H1 (cell line): ENCODE data around the gene TROAP. TPM values are rescaled to one million over a fixed set of nuclear protein-coding genes. Genes with fewer than 3 reads are reported as not detected.

ENCODE experiments used
- CTCF ChIA-PET: fragments of 300-600 bp; sonication (Branson Sonifier 250); formaldehyde crosslinking; loops from one replicate; lab custom pipeline; 2021; ENCODE audit not compliant: partially characterized antibody; lab: Charles Lee
- POLR2A ChIA-PET: fragments of 300-600 bp; sonication (Branson Sonifier 250); formaldehyde crosslinking; loops from one replicate; lab custom pipeline; 2021; ENCODE audit warnings: inconsistent platforms; ENCODE audit not compliant: partially characterized antibody; lab: Charles Lee
- DNase-seq, 2 experiments: peaks; one replicate each; pipeline versions ENCODE4 v3.0.0 to v3.0.0-alpha.2; 2010 to 2022; ENCODE audit warnings: low spot score in 2 of 2, low read depth in 1 of 2, mixed read lengths in 1 of 2
- FAIRE-seq: peaks from 2 replicates; lab custom pipeline; 2011; peaks lifted over from hg19 to GRCh38; lab: Jason Lieb, UNC
- H2AFZ ChIP-seq: 2 replicates; pipeline ENCODE4 v1.8.1; 2012; ENCODE audit warnings: low read length, inconsistent platforms
- H2AK5ac ChIP-seq: 2 replicates; pipeline ENCODE4 v1.6.1; 2013; ENCODE audit warnings: low read depth, low read length
- H2BK120ac ChIP-seq: replicated peaks from 2 replicates; pipeline ENCODE3; 2013; ENCODE audit warnings: low read depth, low read length, inconsistent platforms
- H2BK12ac ChIP-seq: 2 replicates; pipeline ENCODE4 v1.6.1; 2013; ENCODE audit warnings: low read depth, low read length
- H2BK15ac ChIP-seq: 2 replicates; pipeline ENCODE4 v1.6.1; 2013; ENCODE audit warnings: low read length
- H2BK20ac ChIP-seq: 2 replicates; pipeline ENCODE4 v1.6.1; 2013; ENCODE audit warnings: low read length
- H2BK5ac ChIP-seq: 2 replicates; pipeline ENCODE4 v1.6.1; 2013; ENCODE audit warnings: low read depth, low read length
- H3K14ac ChIP-seq: 2 replicates; pipeline ENCODE4 v1.6.1; 2013; ENCODE audit warnings: inconsistent platforms; ENCODE audit not compliant: insufficient read length
- H3K18ac ChIP-seq: 2 replicates; pipeline ENCODE4 v1.6.1; 2013; ENCODE audit warnings: low read length; ENCODE audit errors: extremely low read depth
- H3K23ac ChIP-seq: 2 replicates; pipeline ENCODE4 v1.6.1; 2013; ENCODE audit warnings: inconsistent platforms; ENCODE audit not compliant: insufficient read length
- H3K23me2 ChIP-seq: 2 replicates; pipeline ENCODE4 v1.6.1; 2013; ENCODE audit warnings: low read depth, low read length
- H3K27ac ChIP-seq: 2 replicates; pipeline ENCODE4 v1.6.1; 2011; ENCODE audit warnings: low read depth, low read length, inconsistent platforms
- H3K27me3 ChIP-seq, 4 experiments: replicated peaks in 1 of 4; 1 replicate in 1 of 4; 2 replicates in 3 of 4; pipeline versions ENCODE4 v1.6.1 to v1.8.1; 2011 to 2013; ENCODE audit warnings: low read length in 3 of 4, mild to moderate bottlenecking in 3 of 4, inconsistent platforms in 2 of 4, mixed read lengths in 2 of 4, moderate library complexity in 1 of 4; ENCODE audit not compliant: control insufficient read depth in 3 of 4, insufficient read depth in 3 of 4; ENCODE audit errors: extremely low read depth in 1 of 4
- H3K36me3 ChIP-seq, 4 experiments: 2 replicates each; pipeline versions ENCODE4 v1.6.1 to v1.8.1; 2011 to 2013; ENCODE audit warnings: mild to moderate bottlenecking in 4 of 4, low read length in 3 of 4, moderate library complexity in 2 of 4, control low read depth in 1 of 4, inconsistent platforms in 1 of 4; ENCODE audit not compliant: insufficient read depth in 4 of 4, control insufficient read depth in 2 of 4
- H3K4ac ChIP-seq: replicated peaks from 2 replicates; pipeline ENCODE3; 2013; ENCODE audit warnings: low read length, low read depth, mixed read lengths, inconsistent platforms; ENCODE audit not compliant: insufficient read length
- H3K4me1 ChIP-seq, 4 experiments: replicated peaks in 1 of 4; 1 replicate in 1 of 4; 2 replicates in 3 of 4; pipeline versions ENCODE4 v1.6.1 to v1.8.1; 2011 to 2013; ENCODE audit warnings: low read length in 3 of 4, inconsistent platforms in 2 of 4, mixed read lengths in 1 of 4; ENCODE audit not compliant: insufficient read depth in 4 of 4, control insufficient read depth in 3 of 4
- H3K4me2 ChIP-seq, 2 experiments: 2 replicates each; pipeline versions ENCODE4 v1.6.1 to v1.8.1; 2011 to 2013; ENCODE audit warnings: low read depth in 2 of 2, low read length in 2 of 2, control low read depth in 1 of 2, inconsistent platforms in 1 of 2, mild to moderate bottlenecking in 1 of 2; ENCODE audit not compliant: insufficient read depth in 1 of 2
- H3K4me3 ChIP-seq, 4 experiments: fragments of 200-600, 300-600 bp in 1 of 4; sonication (generic), shearing (Covaris generic), sonication (Bioruptor Twin) in 1 of 4; 2 replicates each; pipeline versions ENCODE4 v1.5.1 to v1.8.1; 2011 to 2016; ENCODE audit warnings: low read length in 4 of 4, low read depth in 3 of 4, control low read depth in 2 of 4, inconsistent platforms in 2 of 4, mild to moderate bottlenecking in 2 of 4, mixed read lengths in 1 of 4, moderate library complexity in 1 of 4; ENCODE audit not compliant: insufficient read depth in 2 of 4; ENCODE audit errors: extremely low read depth in 1 of 4
- H3K56ac ChIP-seq: replicated peaks from 2 replicates; pipeline ENCODE3; 2013; ENCODE audit warnings: low read depth, mild to moderate bottlenecking, mixed read lengths, low read length, inconsistent platforms; ENCODE audit not compliant: insufficient read length
- H3K79me1 ChIP-seq: 2 replicates; pipeline ENCODE4 v1.6.1; 2013; ENCODE audit warnings: low read depth, low read length, control low read depth
- H3K79me2 ChIP-seq, 2 experiments: 2 replicates each; pipeline versions ENCODE4 v1.6.1 to v1.8.1; 2012 to 2013; ENCODE audit warnings: low read length in 2 of 2, mild to moderate bottlenecking in 2 of 2, inconsistent platforms in 1 of 2; ENCODE audit not compliant: insufficient read depth in 2 of 2, control insufficient read depth in 1 of 2
- H3K9ac ChIP-seq, 4 experiments: replicated peaks in 1 of 4; 1 replicate in 1 of 4; 2 replicates in 3 of 4; pipeline versions ENCODE4 v1.6.1 to v1.8.1; 2011 to 2013; ENCODE audit warnings: low read depth in 3 of 4, low read length in 3 of 4, control low read depth in 2 of 4, mild to moderate bottlenecking in 2 of 4, moderate library complexity in 2 of 4, inconsistent platforms in 1 of 4; ENCODE audit errors: extremely low read depth in 1 of 4
- H3K9me3 ChIP-seq, 2 experiments: 2 replicates each; pipeline versions ENCODE4 v1.6.1 to v1.8.1; 2012 to 2013; ENCODE audit warnings: mild to moderate bottlenecking in 2 of 2, moderate library complexity in 2 of 2, control low read depth in 1 of 2, inconsistent platforms in 1 of 2, low read depth in 1 of 2, low read length in 1 of 2, mixed read lengths in 1 of 2; ENCODE audit not compliant: insufficient read depth in 2 of 2
- H4K20me1 ChIP-seq, 2 experiments: replicated peaks in 1 of 2; 2 replicates each; pipeline versions ENCODE3 to v1.8.1; 2011 to 2013; ENCODE audit warnings: inconsistent platforms in 2 of 2, low read length in 2 of 2, mild to moderate bottlenecking in 1 of 2; ENCODE audit not compliant: insufficient read depth in 2 of 2, control insufficient read depth in 1 of 2
- H4K5ac ChIP-seq: 2 replicates; pipeline ENCODE4 v1.6.1; 2013; ENCODE audit warnings: low read length, low read depth, mixed read lengths, inconsistent platforms; ENCODE audit not compliant: insufficient read length
- H4K8ac ChIP-seq: 2 replicates; pipeline ENCODE4 v1.8.0; 2013; ENCODE audit warnings: mild to moderate bottlenecking, moderate library complexity, low read length, inconsistent platforms; ENCODE audit not compliant: insufficient read depth; ENCODE audit errors: extremely low read depth
- H4K91ac ChIP-seq: replicated peaks from 2 replicates; pipeline ENCODE3; 2013; ENCODE audit warnings: low read length, mixed read lengths, inconsistent platforms; ENCODE audit not compliant: insufficient read length
- ASH2L ChIP-seq: fragments of 200-600, 300-600 bp; sonication (generic); IDR thresholded peaks from one replicate; pipeline ENCODE4 v1.7.1; 2017; ENCODE audit warnings: low read length
- BCL11A ChIP-seq, 2 experiments: IDR thresholded peaks; one replicate each; pipeline ENCODE4 v1.6.1; 2011; ENCODE audit warnings: low read depth in 2 of 2, low read length in 2 of 2, mild to moderate bottlenecking in 2 of 2
- CBX5 ChIP-seq: fragments of 300-800, 300-1000 bp; sonication (generic); IDR thresholded peaks from 2 replicates; pipeline ENCODE4 v1.7.1; 2016; ENCODE audit warnings: antibody characterized with exemption, low read length, low read depth
- CEBPB ChIP-seq: IDR thresholded peaks from 2 replicates; pipeline ENCODE4 v1.6.1; 2012; ENCODE audit warnings: low read depth, low read length
- CHD2 ChIP-seq: IDR thresholded peaks from 2 replicates; pipeline ENCODE4 v1.6.1; 2012; ENCODE audit warnings: low read length, improper control_type of control experiment
- EP300 ChIP-seq, 2 experiments: IDR thresholded peaks; 1 replicate in 1 of 2; 2 replicates in 1 of 2; pipeline ENCODE4 v1.6.1; 2011 to 2012; ENCODE audit warnings: low read depth in 2 of 2, low read length in 2 of 2, mild to moderate bottlenecking in 2 of 2, borderline replicate concordance in 1 of 2, inconsistent platforms in 1 of 2, moderate library complexity in 1 of 2
- KDM4A ChIP-seq: IDR thresholded peaks from one replicate; pipeline ENCODE4 v1.7.1; 2012; ENCODE audit warnings: low read depth, mild to moderate bottlenecking, moderate library complexity, low read length, inconsistent platforms; ENCODE audit not compliant: severe bottlenecking
- NANOG ChIP-seq: IDR thresholded peaks from 2 replicates; pipeline ENCODE4 v1.6.1; 2011; ENCODE audit warnings: low read length, low read depth, mild to moderate bottlenecking, inconsistent platforms; ENCODE audit not compliant: insufficient read depth, poor library complexity, severe bottlenecking
- POLR2AphosphoS5 ChIP-seq: IDR thresholded peaks from 2 replicates; pipeline ENCODE4 v1.6.1; 2011; ENCODE audit warnings: low read depth, low read length
- RFX5 ChIP-seq: IDR thresholded peaks from 2 replicates; pipeline ENCODE4 v1.6.1; 2011; ENCODE audit warnings: low read depth, low read length, improper control_type of control experiment, borderline replicate concordance
- SIX5 ChIP-seq: IDR thresholded peaks from 2 replicates; pipeline ENCODE4 v1.6.1; 2011; ENCODE audit warnings: mild to moderate bottlenecking, low read depth, low read length
- SP4 ChIP-seq: IDR thresholded peaks from 2 replicates; pipeline ENCODE4 v1.6.1; 2012; ENCODE audit warnings: low read length, inconsistent platforms
- TEAD4 ChIP-seq: IDR thresholded peaks from 2 replicates; pipeline ENCODE4 v1.6.1; 2012; ENCODE audit warnings: low read depth, low read length, inconsistent platforms, mixed read lengths
- ZNF274 ChIP-seq: IDR thresholded peaks from 2 replicates; pipeline ENCODE4 v1.7.0; 2012; ENCODE audit warnings: low read length, borderline replicate concordance; ENCODE audit errors: extremely low read depth
- WGBS, 2 experiments: shearing (Covaris generic) in 1 of 2; methylation state at CpG; one replicate each; pipeline versions ENCODE4 v1.1.6 to v1.1.7; 2013 to 2015; ENCODE audit warnings: low lambda C conversion rate in 2 of 2, mixed read lengths in 2 of 2, inconsistent platforms in 1 of 2, low coverage in 1 of 2, missing lambda C conversion rate in 1 of 2; ENCODE audit not compliant: insufficient replicate concordance in 2 of 2, insufficient coverage in 1 of 2, insufficient read length in 1 of 2; ENCODE audit errors: extremely low coverage in 1 of 2, missing lambda C conversion rate in 1 of 2; 5-methylcytosine and 5-hydroxymethylcytosine counted together
- polyA plus RNA-seq, 7 experiments: library from polyadenylated mRNA; depleted of rRNA in 3 of 7; stranded (reverse) in 5 of 7; unstranded in 2 of 7; fragments of >200 nt in 5 of 7; fragments of 200-250 nt in 2 of 7; gene quantifications; 1 replicate in 5 of 7; 2 replicates in 1 of 7; 4 replicates in 1 of 7; pipeline versions ENCODE4 v1.2.1 to v1.2.3, GENCODE V29; 2011 to 2013; ENCODE audit warnings: missing spikeins in 2 of 7, mixed read lengths in 2 of 7
- total RNA-seq: library from RNA; stranded (reverse); fragmentation: NEBNext Ultra II Directional; extraction: Animal tissue kit (Norgen Biotek cat#: 25700); gene quantifications from 2 replicates; pipeline ENCODE4 v1.2.1, GENCODE V29; 2021

The TROAP gene
- total and polyA plus RNA-seq, 2 of the 8 experiments (the other 6 are each of a cell fraction or from before 2014, with no cell fraction given): 36.7 to 52.0 TPM

GRCh38 chr12:49364989-49365388, 41.9 kb downstream of the TROAP start:
- Histone ChIP-seq H3K18ac (no peak overlapping the region), H3K9me3 (no peaks in the 10 kb centered on the region), H3K79me2 (peaks cover 0 to 22% of the 10 kb centered on the region in 2 experiments; a peak in 3 of 4 replicates), H2BK12ac (no peak overlapping the region), H2BK5ac (no peak overlapping the region), H4K91ac (no peak overlapping the region), H4K5ac (no peak overlapping the region), H3K23ac (no peak overlapping the region), H2BK120ac (no peak overlapping the region), H3K9ac (no peak overlapping the region), H2BK20ac (no peak overlapping the region), H3K23me2 (peaks cover 9% of the 10 kb centered on the region), H3K14ac (no peak overlapping the region), H3K4me3 (no peak overlapping the region), H2AK5ac (no peak overlapping the region), H2AFZ (no peak overlapping the region), H4K8ac (no peak overlapping the region), H3K36me3 (no peaks in the 10 kb centered on the region), H3K27ac (no peak overlapping the region), H3K27me3 (peaks cover 0 to 3% (median 0%) of the 10 kb centered on the region in 4 experiments; a peak in 3 of 7 replicates), H2BK15ac (no peak overlapping the region), H3K79me1 (no peaks in the 10 kb centered on the region), H4K20me1 (no peaks in the 10 kb centered on the region), H3K4me2 (no peak overlapping the region; a peak in 1 of 4 replicates), H3K4me1 (peaks cover 0 to 8% (median 2%) of the 10 kb centered on the region in 4 experiments; a peak in 3 of 7 replicates), H3K56ac (no peak overlapping the region), H3K4ac (no peak overlapping the region)
- WGBS, 2 experiments: 88% methylated on average over 1 of the region's 1 CpG; no CpG with 5 or more reads in 1 of the 2 experiments
- TF ChIP-seq SIX5: no peak
- TF ChIP-seq EP300 (IDR thresholded peaks at IDR 0.05; ENCODE audit: borderline replicate concordance in 1 of 2, low read depth in 2 of 2, low read length in 2 of 2): no peak
- TF ChIP-seq KDM4A: no peak
- TF ChIP-seq CHD2: no peak
- no peak for TF ChIP-seq CEBPB
- no peak for TF ChIP-seq POLR2AphosphoS5
- TF ChIP-seq ASH2L: no peak
- no peak for TF ChIP-seq ZNF274
- no peak for TF ChIP-seq CBX5
- TF ChIP-seq NANOG: no peak
- TF ChIP-seq TEAD4: no peak
- TF ChIP-seq BCL11A (IDR thresholded peaks at IDR 0.05; ENCODE audit: low read depth in 2 of 2, low read length in 2 of 2): no peak
- no peak for TF ChIP-seq RFX5
- TF ChIP-seq SP4: no peak
- DNase-seq (no peak), FAIRE-seq (no peak)
- ChIA-PET CTCF (interaction anchor here (0.6 to 26.7 kb wide), 5 partner anchors 17 to 145 kb away, joined by 3 to 538 read pairs (median 11); partner anchors contain the start of gene DNAJC22), POLR2A (interaction anchor here (1.8 kb wide), 1 partner anchor 149 kb away, joined by 7 read pairs; no protein-coding TSS in a partner anchor)
